Fibroblast of pulmonary artery (primary cell): Measurements from ENCODE around the gene CPVL.

Source experiments
- DNase-seq: peaks from one replicate; pipeline ENCODE4 v3.0.0-alpha.2; 2010; ENCODE audit warnings: low read depth
- H3K4me3 ChIP-seq: replicated peaks from 2 replicates; pipeline ENCODE4 v1.5.1; 2011; ENCODE audit warnings: low read depth, mild to moderate bottlenecking, control low read depth, low read length, moderate library complexity
- TF ChIP-seq, protein P1 (sequence below): IDR thresholded peaks from 2 replicates; pipeline ENCODE4 v1.5.1; 2011; ENCODE audit warnings: mild to moderate bottlenecking, control low read depth, low read length, inconsistent platforms; ENCODE audit errors: missing control alignments

CPVL gene

GRCh38 chr7:29090151-29090805 is 56.1 kb downstream of the CPVL start:
- H3K4me3 ChIP-seq, result no peak overlapping the region
- DNase-seq, result no peak
- TF ChIP-seq, protein P1, sequence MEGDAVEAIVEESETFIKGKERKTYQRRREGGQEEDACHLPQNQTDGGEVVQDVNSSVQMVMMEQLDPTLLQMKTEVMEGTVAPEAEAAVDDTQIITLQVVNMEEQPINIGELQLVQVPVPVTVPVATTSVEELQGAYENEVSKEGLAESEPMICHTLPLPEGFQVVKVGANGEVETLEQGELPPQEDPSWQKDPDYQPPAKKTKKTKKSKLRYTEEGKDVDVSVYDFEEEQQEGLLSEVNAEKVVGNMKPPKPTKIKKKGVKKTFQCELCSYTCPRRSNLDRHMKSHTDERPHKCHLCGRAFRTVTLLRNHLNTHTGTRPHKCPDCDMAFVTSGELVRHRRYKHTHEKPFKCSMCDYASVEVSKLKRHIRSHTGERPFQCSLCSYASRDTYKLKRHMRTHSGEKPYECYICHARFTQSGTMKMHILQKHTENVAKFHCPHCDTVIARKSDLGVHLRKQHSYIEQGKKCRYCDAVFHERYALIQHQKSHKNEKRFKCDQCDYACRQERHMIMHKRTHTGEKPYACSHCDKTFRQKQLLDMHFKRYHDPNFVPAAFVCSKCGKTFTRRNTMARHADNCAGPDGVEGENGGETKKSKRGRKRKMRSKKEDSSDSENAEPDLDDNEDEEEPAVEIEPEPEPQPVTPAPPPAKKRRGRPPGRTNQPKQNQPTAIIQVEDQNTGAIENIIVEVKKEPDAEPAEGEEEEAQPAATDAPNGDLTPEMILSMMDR, result no peak

DNA sequence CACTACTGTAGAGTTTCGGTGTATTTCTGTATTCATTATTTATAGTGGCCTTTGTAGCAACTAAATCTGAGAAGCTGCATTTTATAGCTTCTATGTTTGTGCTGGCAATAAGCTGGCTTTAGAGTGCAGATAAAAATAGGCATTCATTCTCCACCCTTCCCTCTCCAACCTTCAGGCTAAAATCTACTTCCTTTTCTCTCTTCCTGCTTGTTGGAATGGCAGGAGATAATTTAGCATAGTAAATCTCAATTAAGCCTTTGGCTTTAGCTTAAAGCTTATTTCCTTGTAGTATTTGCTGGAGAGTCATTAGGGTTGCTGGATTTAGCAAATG is 58.5 kb downstream of the CPVL start:
- no peak for DNase-seq
- H3K4me3 ChIP-seq, result no peak overlapping the region
- TF ChIP-seq, protein P1, result no peak

- H3K4me3 ChIP-seq, result no peak overlapping the region
- no peak for DNase-seq
- TF ChIP-seq, protein P1, result no peak
Observed at GRCh38 chr7:29086545-29086944, 59.8 kb downstream of the CPVL start.

DNA sequence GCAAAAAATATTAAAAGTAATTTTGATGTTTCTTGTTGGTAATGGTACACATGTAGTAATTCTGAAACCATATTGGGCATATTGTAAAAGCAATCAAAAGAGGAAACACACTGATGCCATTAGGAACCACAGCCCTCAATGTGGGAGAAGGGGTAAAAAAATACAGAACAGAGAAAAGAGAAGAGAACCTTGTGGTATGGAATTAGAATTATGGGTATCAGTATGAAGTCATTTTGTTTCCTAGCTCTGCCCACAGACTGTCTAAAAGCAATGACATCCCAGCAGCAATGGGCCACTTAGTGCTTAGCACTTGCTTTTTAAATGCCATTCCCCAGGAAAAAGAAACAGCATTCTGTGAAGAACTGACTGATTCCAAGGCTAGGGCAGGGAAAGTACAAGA is 61.5 kb downstream of the CPVL start:
- no peak for DNase-seq
- no peak overlapping the region for H3K4me3 ChIP-seq
- TF ChIP-seq, protein P1, result no peak

GRCh38 chr7:29080803-29081202 is 65.5 kb downstream of the CPVL start:
- TF ChIP-seq, protein P1, result no peak
- no peak overlapping the region for H3K4me3 ChIP-seq
- no peak for DNase-seq

- TF ChIP-seq, protein P1, result no peak
- no peak for DNase-seq
- no peak overlapping the region for H3K4me3 ChIP-seq
Observed at GRCh38 chr7:29078311-29079260, 67.8 kb downstream of the CPVL start.
